SHP77 (cell line): ENCODE measurements around the gene GPX4.
"Not testable (repeated sequence)": the region's sequence is repeated elsewhere in the genome, so short reads cannot be mapped to it uniquely, and the experiment has no call there.

ENCODE experiments used
- DNase-seq, 2 experiments: peaks; one replicate each; lab custom pipeline; 2025; lab: John Stamatoyannopoulos, UW

Gene GPX4

DNA sequence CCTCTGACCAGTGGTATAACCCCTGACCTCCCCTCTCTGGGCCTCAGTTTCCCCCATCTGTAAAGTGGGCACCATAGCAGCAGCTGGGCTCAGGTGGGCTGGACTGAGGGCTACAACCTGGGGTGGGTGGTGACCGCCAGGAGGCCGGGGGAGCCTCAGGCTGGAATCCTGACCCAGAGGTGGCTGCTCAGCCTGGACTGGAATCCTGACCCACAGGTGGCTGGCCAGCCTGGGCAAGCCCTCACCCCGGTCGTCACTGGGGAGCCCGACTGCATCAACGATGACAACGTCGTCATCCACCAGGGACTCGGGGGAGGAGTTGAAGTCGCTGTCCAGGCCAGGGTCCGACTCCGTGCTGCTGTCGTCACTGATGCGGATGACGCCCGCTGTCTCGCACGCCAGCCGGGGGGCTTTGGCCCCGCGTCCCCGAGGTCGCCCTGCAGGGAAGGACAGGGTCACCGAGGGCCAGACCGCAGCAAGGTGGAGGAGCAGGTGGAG is 10.2 kb downstream of the GPX4 start:
- DNase-seq: no peak

- not testable (repeated sequence) for DNase-seq
Observed at GRCh38 chr19:1114728-1115127, 10.9 kb downstream of the GPX4 start.

DNA sequence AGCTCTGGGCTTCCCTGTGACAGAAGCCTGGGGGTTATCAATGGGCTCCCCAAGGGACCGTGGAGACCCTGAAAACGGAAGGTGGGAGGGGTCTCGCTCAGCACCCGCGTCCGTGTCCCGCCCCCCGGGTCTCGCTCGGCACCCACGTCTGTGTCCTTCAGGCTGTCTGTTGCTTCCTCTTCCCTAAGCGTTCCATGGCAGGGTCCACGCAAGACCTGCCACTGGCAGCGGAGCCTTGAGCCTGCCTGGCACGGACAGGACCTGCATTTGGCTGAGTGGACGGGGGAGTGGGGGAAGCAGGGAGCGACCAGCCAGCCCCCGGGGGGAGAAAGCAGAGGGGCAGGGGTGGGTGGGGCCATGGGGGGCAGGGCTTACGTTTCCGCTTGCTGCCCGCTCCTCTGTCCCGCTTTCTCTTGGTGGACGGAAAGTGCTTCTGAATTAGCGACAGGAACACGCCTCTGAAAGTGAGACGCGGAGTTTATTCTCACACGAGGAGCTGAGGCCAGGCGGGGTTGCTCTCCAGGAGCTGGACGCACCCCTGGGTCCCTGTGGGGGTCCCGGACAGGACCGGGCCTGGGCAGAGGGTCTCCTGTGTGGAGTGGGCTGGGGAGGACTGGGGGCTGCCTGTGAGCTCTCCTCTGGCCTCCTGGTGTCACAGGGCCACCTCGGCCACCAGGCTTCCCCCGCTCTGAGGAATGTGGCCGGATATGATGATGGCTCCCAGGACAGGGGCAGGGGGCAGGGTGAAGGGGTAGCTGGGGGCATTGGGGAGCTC is 12.0 kb downstream of the GPX4 start:
- no peak for DNase-seq

DNA sequence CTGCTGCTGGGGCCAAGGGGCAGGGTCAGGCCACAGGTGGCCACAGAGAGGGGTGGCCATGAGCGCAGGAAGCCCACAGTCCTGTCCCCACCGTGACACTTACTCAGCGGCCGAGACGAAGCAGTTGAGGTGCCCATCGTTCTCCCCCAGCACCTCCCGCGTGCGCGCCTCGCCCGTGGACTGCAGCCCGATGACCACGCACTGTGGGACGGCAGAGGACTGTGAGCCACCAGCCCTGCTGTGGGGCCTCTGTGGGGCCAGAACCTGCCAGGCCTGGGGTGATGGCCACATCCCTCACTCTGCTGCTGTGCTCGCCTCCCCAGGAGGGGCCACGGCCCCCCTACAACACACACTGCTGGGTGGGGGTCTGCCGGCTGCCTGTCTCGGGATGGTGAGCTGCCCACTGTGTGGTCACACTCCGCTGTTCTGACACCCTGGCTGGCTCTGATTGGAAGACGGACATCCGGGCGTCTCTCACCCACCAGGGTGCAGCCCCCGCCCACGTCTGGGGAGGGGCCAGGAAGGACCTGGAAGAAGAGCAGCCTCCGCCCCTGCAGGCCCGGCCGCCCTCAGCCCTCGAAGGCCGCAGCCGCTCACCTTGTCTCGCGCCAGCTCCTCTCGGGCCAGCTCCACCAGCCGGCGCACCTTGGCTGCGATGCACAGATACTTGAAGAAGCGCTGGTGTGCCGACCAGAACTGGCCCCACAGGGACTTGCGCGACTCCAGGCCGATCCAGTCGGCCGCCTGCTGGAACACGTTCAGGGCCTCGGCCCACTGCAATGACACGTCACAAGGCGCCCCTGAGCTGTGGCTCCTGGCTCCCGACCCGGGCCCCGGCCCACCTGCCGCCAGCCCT is 13.2 kb downstream of the GPX4 start:
- DNase-seq: no peak

DNA sequence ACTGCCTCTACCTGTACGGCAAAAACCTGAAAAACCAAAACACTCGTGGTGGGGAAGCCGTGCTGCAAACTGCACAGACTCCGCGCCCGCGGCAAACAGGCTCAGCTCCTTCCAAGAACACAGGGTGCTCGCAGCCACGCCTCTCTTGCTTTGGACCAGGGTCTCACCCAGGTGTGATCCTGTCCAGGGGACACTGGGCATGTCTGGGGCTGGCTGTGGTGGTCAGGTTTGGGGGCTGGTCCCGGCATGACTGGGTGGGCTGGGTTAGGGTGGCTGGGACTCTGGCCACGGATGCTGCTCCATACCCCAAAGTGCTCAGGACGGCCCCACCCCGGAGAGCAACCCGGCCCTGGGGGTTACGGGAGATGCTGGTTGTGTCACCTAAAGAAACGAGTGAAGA is 13.9 kb downstream of the GPX4 start:
- no peak for DNase-seq

DNA sequence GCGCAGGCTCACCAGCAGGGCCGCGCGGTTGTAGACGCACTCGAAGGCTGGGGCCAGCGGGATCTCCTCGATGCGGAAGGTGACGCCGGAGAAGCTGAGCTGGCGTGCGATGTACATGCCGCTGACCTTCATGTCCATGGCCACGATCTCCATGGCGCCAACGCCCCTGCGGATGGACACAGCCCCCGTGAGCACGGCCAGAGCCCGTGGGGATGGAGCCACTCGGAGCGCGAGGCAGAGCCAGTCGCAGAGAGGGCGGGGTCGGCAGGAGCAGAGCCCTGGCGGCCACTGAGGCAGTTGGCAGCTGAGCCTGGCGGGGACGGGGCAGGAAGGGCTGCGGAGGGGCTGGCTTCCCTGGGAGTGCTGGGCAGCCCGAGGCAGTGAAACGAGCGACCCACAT is 15.2 kb downstream of the GPX4 start:
- no peak for DNase-seq

DNA sequence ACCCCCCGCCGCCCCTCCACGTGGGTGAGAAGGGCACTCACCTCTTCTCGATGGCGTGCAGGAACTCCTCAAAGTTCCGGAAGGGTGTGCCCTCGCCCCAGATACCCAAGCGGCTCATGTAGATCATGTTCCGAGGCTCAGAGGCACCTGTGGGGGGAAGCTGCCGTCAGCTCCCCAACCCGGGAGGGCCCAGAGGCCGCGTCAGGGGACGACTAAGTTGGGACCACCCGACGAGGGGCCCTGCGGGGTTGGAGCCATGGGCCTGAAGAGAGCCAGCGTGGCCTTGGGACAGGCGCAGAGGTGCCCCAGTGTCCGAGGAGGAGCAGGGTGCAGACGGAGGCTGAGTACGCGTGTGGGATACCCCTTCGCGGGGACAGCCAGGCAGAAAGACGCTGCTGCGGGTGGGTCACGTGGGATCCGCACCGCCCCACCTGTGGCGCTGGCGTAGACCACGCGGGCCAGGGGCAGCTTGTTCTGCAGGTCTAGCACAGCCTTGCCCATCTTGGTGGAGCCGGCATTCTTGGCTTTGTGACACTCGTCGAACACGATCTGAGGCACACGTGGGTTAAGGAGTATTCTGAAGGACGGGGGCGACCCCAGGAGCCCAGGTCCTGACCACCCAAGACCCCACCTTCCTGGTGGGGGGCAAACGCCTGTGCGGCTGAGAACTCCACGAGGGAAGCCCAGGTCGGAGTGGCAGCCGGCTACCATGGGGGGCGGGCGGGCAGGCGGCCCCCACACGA is 15.9 kb downstream of the GPX4 start:
- DNase-seq: no peak

DNA sequence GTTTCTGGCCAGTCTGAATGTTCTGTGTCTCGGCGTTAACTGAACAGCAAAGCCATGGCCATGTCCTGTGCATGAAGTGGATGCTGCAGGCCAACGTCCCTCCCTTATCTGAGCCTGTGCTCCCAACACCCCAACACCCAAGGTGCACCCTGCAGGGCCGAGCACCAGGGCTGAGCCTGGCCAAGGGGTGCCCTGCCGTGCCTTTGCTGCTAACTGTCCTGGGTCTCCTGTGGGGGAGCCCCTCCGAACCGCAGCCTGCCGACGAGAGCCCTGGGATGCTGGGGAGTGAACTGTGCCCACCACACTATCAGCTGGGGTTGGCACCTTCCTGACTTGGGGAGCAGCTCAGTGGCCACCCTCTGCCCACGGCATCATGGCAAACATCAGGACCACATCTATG is 17.6 kb downstream of the GPX4 start:
- no peak for DNase-seq

DNA sequence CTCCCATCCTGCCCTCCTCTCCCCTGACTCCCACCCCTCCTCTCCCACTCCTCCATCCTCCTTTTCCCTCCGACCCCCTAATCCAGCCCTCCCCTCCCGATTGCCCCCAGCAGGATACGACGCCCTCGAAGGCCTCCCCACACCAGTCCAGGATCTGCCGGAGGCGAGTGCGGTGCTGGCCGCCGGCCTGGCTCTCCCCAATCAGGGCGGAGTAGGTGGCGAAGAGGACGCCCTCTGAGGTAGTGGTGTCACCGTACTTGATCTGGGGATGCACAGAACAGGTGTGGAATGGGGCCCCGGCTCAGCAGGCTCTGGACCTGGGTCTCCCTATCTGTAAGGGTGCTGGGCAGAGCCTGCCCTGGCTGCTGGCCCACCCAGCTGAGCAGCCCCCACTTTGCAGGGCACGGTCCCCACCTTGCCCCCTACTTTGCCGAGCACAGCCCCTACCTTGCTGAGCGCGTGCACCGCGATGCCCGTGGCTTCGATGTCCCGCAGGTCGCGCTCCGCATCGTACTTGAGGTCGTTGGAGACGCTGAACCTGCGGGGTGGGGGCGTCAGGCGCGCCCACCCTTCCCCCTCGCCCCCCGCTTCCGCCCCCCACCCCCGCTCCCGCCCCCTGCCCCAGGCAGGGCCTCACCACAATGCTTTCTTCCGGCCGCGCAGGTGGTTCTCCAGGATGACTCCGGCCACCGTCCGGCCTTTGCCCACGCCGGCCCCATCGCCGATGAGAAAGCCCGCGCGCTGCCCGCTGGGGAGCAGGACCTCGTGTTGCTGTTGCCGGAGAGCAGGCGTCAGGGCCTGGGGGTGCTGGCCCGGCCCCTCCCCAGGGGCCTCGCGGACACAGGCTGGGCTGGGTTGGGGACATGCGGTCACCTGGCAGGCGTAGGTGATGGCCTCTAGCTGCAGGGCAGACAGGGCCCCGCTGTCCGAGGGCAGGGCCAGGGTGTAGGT is 18.5 kb downstream of the GPX4 start:
- no peak for DNase-seq

- peak in 1 of 2 experiments; percentile 55 for DNase-seq
Observed at GRCh38 chr19:1122972-1123363, 19.2 kb downstream of the GPX4 start.

DNA sequence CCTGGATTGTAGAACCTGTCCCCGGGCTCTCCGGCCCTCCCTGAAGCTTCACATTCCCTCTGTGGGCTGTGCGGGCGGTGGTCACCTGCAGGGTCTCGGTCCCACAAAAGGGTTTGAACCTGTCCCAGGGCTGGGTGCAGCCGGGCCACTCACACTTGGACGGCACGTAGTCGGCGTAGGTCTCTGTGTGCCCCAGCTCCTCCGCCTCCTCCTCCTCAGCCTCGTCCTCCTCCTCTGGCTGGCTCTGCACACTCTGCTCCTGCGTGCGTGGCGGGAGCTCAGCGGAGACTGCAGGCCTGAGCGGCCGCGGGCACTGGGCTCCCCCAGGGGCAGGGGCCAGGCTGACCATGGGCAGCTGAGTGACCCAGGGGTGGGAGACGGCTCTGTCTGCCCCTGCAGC is 19.6 kb downstream of the GPX4 start:
- DNase-seq: no peak

DNA sequence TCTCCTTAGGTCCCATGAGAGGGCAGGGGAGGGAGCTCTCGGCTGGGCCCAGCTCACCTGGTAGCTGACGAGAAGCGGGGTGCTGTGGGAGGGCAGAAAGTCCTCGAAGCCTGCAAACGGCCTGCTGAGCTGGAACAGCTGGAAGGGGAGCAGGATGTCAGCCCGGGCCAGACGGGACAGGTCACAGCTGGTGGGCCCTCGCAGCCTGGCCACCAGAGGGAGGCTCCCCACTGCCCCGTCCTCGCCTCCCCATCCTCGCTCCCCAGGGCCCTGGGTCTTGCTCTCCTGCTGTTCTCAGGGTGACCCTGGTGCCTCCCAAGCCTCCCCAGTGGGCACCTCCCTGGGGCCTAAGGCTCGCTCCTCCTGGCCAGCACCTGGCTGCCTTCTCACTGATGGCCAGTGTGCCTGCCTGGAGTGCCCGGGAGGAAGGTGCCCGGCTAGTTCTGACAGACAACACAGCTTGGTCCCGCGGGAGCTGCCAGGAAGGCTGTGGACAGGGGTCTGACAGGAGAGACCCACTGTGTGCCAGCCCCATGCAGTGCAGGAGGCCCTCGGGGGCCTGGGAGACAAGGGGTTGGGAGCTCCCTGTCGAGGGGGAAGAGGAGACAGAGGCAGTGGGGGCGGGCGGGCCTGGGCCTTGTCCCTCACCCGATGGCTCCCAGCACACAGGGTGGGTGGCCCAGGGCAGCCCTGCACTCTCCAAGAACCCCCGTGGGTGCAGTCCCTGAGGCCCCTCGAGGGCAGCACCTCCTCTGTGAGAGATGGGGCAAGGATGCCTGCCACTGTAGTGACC is 20.3 kb downstream of the GPX4 start:
- no peak for DNase-seq

GRCh38 chr19:1125601-1126467 is 22.0 kb downstream of the GPX4 start:
- DNase-seq: no peak

DNA sequence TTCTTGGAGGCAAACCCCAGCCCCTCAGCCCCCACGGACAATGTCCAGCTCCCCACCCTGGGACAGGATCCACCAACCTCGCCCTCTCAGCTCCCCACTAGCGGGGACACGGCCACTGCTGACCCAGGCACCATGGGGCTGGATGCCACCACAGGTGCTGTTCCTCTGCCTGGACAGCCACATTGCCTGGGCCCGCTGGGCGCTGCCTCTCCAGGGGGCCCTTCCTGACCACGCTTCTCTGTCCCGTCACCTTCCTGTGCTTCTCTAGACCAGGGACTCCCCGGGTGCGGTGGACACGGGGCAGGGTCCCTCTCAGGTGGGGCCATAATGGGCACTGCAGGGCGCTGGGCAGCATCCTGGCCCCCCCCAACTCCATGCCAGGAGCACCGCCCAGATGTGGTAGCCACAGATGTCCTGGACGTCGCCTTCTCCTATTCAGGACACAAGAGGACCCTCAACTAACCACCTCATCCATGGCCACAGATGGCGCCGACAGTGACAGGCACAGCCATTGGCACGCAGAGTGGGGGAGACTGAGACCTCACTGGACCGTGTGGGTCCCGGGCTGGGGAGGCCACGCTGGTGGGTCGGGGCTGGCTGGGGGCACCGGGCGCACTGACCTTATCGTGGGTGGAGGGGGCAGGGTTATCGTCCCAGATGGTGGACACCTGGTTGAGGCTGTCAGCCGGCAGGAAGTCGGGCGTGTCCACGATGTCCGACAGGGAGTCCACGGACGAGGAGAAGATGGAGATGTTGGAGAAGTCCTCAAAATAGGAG is 23.4 kb downstream of the GPX4 start:
- no peak for DNase-seq

- DNase-seq: no peak
Observed at GRCh38 chr19:1128106-1128505, 24.3 kb downstream of the GPX4 start.

- DNase-seq: not testable (repeated sequence)
Observed at GRCh38 chr19:1129084-1129483, 25.3 kb downstream of the GPX4 start.

DNA sequence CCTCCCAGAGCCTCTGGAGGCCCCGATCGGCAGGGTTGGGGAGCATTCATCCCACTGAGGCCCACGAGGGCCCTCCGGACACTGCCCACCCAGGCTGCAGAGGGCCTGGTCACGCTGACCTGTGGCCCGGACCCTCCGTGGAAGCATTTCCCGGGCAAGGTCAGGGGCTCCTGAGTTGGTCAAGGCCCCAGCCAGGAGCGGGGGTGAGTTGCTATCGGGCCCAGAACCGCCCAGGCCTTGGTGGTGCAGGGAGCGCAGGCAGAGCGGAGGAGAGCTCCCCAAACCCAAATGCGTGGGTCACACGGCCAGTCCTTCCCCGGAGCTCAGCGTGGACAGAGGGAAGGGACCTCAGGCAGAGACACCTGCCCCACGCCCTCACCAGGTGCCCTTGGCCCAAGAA is 25.7 kb downstream of the GPX4 start:
- no peak for DNase-seq
